ENCODE measurements around the gene SLC1A3.

Gene SLC1A3

GRCh38 chr5:36614657-36615308, 8.4 kb downstream of the SLC1A3 start:
- no peak for ATAC-seq
- TF ChIP-seq ARNTL (CRISPR knock-in tag; IDR thresholded peaks at IDR 0.05; ENCODE audit: borderline replicate concordance, low read depth) (no peak), ZNF565 (CRISPR knock-in tag; conservative IDR thresholded peaks at IDR 0.05; ENCODE audit: low read depth) (no peak), PPARA (CRISPR knock-in tag; IDR thresholded peaks at IDR 0.05; ENCODE audit: borderline replicate concordance) (no peak), CREB5 (CRISPR knock-in tag; IDR thresholded peaks at IDR 0.05; ENCODE audit: low read depth) (no peak), SNAI2 (CRISPR knock-in tag; IDR thresholded peaks at IDR 0.05) (no peak), ZFP3 (CRISPR knock-in tag; IDR thresholded peaks at IDR 0.05) (no peak), CSRNP3 (CRISPR knock-in tag; IDR thresholded peaks at IDR 0.05) (no peak), ESRRG (CRISPR knock-in tag; IDR thresholded peaks at IDR 0.05) (no peak), ZC3H10 (CRISPR knock-in tag; IDR thresholded peaks at IDR 0.05) (no peak), RARB (CRISPR knock-in tag; IDR thresholded peaks at IDR 0.05) (no peak), PATZ1 (CRISPR knock-in tag; IDR thresholded peaks at IDR 0.05; ENCODE audit: borderline replicate concordance) (no peak), BACH2 (CRISPR knock-in tag; IDR thresholded peaks at IDR 0.05; ENCODE audit: borderline replicate concordance) (no peak), TSHZ2 (CRISPR knock-in tag; IDR thresholded peaks at IDR 0.05) (no peak), ZNF70 (CRISPR knock-in tag; IDR thresholded peaks at IDR 0.05) (no peak), CSDC2 (CRISPR knock-in tag; IDR thresholded peaks at IDR 0.05) (no peak)
- TF ChIP-seq, protein P1, sequence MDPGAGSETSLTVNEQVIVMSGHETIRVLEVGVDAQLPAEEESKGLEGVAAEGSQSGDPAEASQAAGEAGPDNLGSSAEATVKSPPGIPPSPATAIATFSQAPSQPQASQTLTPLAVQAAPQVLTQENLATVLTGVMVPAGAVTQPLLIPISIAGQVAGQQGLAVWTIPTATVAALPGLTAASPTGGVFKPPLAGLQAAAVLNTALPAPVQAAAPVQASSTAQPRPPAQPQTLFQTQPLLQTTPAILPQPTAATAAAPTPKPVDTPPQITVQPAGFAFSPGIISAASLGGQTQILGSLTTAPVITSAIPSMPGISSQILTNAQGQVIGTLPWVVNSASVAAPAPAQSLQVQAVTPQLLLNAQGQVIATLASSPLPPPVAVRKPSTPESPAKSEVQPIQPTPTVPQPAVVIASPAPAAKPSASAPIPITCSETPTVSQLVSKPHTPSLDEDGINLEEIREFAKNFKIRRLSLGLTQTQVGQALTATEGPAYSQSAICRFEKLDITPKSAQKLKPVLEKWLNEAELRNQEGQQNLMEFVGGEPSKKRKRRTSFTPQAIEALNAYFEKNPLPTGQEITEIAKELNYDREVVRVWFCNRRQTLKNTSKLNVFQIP (CRISPR knock-in tag; IDR thresholded peaks at IDR 0.05; ENCODE audit: borderline replicate concordance, low read depth) = no peak

- no peak for ATAC-seq
- TF ChIP-seq ZNF70 (CRISPR knock-in tag; IDR thresholded peaks at IDR 0.05) (no peak), ZNF8 (CRISPR knock-in tag; IDR thresholded peaks at IDR 0.05) (no peak), BACH2 (CRISPR knock-in tag; IDR thresholded peaks at IDR 0.05; ENCODE audit: borderline replicate concordance) (no peak), CREB5 (CRISPR knock-in tag; IDR thresholded peaks at IDR 0.05; ENCODE audit: low read depth) (no peak), GLIS3 (CRISPR knock-in tag; IDR thresholded peaks at IDR 0.05) (no peak), CSRNP3 (CRISPR knock-in tag; IDR thresholded peaks at IDR 0.05) (no peak), ESRRG (CRISPR knock-in tag; IDR thresholded peaks at IDR 0.05) (no peak), ZFP30 (CRISPR knock-in tag; IDR thresholded peaks at IDR 0.05) (no peak), SNAI2 (CRISPR knock-in tag; IDR thresholded peaks at IDR 0.05) (no peak), TOX (CRISPR knock-in tag; IDR thresholded peaks at IDR 0.05; ENCODE audit: borderline replicate concordance) (no peak), PPARA (CRISPR knock-in tag; IDR thresholded peaks at IDR 0.05; ENCODE audit: borderline replicate concordance) (no peak), RARB (CRISPR knock-in tag; IDR thresholded peaks at IDR 0.05) (no peak), ZFP3 (CRISPR knock-in tag; IDR thresholded peaks at IDR 0.05) (no peak), CSDC2 (CRISPR knock-in tag; IDR thresholded peaks at IDR 0.05) (no peak), OSR1 (CRISPR knock-in tag; IDR thresholded peaks at IDR 0.05) (no peak)
- TF ChIP-seq, protein P1 (CRISPR knock-in tag; IDR thresholded peaks at IDR 0.05; ENCODE audit: borderline replicate concordance, low read depth) = no peak
Observed at GRCh38 chr5:36619012-36619635, 12.7 kb downstream of the SLC1A3 start.

Data from SK-N-SH treated with all-trans-retinoic acid at 6 μM for 48 hours (cell line).